ENCODE measurements around the gene BICC1.
"Not testable (repeated sequence)": the region's sequence is repeated elsewhere in the genome, so short reads cannot be mapped to it uniquely, and the experiment has no call there.

The BICC1 gene

DNA sequence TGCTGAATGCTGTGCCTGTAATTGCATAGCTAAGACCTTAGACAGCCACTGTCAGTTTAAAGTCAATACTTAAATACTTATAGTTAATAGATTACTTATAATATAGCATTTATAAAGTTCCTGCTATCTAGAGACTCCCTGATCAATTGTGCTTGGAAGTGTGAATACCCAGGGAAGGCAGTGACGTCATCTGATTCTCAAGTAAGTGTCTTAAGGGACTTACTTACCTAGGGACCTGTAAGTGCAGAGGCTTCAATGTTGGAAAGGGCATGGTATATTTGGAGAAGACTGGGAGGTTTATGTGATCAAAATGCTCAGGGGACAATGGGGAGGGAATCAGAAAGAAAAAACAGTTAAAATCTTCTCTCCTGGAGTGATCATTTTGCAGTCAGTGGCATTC lies 55.0 kb downstream of the BICC1 start:
- DNase-seq, result no peak

GRCh38 chr10:58568428-58568935 lies 55.8 kb downstream of the BICC1 start:
- no peak for DNase-seq

GRCh38 chr10:58570307-58570723 lies 57.6 kb downstream of the BICC1 start:
- no peak for DNase-seq

DNA sequence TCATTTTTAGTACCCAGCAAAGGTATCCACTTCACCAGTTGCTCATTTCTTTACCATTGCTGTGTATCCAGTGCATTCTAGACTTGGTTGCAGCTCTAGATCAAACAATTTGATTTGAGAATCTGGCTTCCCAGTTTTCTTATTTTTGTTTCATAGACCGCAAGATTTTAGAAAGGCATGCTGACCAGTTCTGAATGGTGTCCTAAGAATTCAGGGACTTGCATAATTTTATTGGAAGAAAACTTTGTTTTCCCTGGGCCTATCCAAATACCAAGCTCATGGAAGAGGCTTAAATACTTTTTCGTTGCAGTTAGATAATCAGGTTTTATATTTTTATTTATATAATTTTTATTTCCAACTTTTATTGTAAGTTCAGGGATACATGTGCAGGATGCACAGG lies 58.3 kb downstream of the BICC1 start:
- DNase-seq, result no peak

- no peak for DNase-seq
These were observed 60.5 kb downstream of the BICC1 start for GRCh38 chr10:58573144-58573543.

- no peak for DNase-seq
These were observed 61.4 kb downstream of the BICC1 start for GRCh38 chr10:58574058-58574457.

DNA sequence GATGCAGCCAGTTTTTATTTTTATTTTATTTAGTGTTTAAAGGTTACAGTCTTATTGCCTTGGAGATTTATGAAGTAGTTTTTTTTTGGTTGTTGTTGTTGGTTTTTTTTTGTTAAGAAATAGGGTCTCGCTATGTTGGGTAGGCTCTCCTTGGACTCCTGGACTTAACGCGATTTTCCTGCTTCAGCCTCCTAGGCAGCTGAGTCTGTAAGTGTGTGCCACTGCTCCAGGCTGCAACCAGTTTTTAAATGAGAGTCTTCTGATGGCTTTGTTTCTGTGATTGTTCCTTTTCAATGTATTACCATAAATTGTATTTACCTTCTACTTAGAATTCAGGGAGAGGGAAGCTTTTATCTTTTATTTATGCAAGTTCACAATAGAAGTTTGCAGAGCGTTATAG lies 62.8 kb downstream of the BICC1 start:
- no peak for DNase-seq

GRCh38 chr10:58576751-58577436 lies 64.2 kb downstream of the BICC1 start:
- no peak for DNase-seq

DNA sequence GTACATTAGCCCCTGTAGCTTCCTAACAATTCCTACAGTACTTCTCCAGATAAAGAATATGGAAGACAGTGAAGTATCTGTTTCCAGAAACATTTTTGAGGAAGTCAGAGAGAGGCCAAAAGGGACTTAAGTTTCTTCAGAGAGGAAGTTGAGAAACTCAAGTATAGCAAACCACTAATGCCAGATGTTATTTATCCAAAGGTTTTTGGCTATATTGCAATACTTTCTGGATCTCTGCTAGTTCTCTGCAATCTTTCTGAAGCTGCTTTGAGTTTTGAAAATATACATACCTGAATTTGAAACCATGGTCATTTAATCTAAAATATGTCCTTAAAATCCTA lies 64.7 kb downstream of the BICC1 start:
- no peak for DNase-seq

GRCh38 chr10:58578366-58578765 lies 65.7 kb downstream of the BICC1 start:
- DNase-seq, result no peak

DNA sequence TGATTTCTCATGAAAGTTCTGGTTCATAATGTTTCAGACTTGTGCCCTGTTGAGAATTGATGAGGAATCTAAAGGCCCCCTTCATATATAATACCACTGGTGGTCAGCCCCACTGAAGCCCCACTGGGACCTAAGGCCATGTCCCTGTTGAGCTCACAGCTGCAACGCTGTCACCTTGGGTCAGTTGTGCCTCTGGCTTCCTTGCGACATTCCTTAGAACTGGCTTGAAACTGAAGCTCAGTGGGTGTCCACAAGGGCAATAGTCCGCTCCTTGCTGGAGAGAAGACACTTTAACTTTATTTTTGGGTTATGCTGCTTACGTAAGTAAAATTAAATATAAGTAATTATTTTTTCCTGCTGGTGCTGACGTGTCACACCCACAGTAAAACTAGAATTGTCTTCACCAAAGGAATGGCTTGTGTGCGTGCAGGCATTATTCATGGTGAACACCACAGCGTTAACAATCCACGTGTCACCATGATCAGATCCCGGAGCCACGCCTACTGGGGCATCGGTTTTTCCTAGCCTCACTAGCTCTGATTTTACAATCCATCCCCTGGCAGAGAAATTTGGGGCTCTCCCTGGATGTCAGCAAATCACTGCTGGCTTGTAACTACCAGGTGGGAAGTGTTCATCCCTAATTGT lies 66.5 kb downstream of the BICC1 start:
- DNase-seq, result no peak

DNA sequence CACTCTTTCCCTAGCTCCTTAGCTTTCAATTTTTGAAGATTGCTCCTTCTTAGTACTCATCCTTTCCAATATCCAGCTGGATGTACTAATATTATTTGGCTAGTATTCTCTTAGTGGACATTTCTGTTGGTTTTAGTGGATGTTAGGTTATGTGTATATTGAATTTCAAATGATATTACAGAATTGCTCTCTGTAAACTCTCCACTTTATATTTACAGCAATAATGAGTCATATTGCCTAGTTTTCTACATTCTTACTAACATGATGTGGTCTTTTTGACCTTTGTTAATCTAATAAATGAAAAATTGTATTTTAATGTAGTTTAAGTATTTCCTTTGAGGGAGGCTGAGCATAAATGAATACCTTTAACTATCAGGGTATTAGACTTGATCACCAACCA lies 69.4 kb downstream of the BICC1 start:
- DNase-seq, result no peak

- DNase-seq, result no peak
These were observed 72.8 kb downstream of the BICC1 start for GRCh38 chr10:58585435-58585834.

DNA sequence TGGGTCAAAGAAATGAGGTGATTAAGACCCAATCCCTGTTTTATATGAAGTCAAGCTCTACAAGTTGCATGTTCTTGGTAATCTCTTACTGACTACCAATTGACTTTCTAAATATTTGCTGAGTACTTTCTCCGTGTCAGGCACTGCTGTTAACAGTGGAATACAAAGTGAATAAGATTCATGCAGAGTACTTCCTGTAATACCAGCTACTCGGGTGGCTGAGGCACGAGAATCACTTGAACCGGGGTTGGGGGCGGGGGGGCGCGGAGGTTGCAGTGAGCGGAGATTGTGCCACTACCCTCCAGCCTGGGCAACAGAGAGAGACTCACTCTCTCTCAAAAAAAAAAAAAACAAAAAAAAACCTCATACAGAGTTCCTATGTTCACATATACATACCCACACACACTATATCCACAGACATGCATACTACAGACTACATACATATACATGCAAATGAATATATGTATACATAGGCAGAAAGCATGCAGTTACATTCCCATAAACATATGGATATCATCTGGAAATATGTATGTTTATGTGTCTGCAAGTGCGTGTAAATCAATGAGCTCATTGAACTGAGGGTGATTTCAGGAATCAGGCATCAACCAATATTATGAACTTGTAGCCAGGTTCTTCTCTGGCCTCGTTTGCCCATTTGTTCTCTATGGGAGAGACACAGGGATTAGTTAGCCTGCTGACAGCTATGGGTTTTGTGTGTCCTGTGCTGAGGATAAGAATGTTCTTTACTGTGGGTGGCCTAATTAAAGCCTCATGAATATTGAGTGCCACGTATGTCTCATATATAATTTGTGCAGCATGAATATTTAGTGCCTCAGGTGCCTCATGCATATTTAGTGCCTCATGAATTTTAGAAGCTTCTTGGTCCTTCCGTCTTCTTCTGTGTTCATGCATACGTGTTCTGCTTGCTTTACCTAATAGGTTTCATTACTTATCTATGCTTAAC lies 73.9 kb downstream of the BICC1 start:
- no peak for DNase-seq

DNA sequence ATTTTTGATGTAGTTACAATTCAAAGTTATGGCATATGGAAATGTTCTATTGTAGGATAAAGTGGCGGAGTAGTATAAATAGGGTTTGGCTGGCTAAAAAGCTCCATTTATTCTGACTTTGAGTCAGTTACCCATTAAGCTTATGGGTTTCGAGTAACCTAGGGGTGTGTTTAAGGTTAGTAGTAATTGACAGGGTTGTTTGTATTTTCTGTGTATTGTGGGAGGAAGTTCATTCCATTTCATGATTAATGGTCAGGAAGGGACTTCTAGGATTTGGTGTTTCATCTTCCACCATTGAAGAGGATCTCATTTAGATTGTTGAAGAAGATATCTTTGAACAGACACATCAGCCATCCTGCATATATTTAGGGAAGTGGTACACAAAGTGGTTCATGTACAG lies 75.0 kb downstream of the BICC1 start:
- no peak for DNase-seq

DNA sequence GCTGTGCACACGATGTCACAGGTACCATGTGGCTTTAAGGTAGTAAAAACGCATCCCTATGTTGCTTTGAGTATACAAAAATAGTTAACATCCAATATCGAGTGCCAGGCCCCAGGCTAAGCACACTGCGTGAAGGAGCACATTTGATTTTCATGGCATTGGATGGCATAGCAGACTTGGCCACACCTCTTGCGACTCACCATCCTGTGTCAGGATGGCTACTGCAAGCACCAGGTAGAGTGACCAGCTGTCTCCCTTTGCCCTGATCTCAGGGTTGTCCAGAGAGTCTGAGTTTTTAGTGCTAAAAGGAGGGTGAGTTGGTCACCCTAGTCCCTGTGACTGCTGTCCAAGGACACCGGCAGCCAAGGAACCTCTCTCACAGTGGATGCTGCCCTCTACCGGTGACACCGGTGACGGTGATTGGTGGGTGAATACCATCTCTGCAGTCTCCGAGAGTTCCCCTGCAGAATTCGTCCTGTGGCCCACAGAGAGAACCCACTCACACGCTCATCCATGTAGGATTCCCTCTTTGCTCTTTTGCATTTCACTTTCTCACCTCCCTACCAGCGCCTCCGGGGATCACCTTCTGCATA lies 76.1 kb downstream of the BICC1 start:
- no peak for DNase-seq

GRCh38 chr10:58590152-58590840 lies 77.6 kb downstream of the BICC1 start:
- no peak for DNase-seq

DNA sequence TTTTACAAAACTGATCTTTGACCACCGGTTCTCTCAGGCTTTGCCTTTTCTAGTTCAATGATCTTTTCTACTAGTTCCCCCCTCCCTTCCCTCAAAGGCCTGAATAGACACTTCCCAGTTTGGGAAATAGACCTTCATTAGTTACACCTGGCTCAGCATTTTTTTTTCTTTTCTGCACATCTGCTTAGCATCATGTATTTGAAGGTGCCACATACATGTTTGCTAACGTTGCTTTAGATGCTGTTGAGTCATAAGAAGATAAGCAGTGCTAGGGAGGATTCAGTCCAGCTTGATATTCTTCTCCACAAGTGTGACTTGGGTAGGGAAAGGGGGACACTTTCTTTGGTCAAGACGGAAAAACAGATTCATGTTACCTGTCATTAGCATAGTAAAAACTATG lies 78.3 kb downstream of the BICC1 start:
- DNase-seq, result no peak

DNA sequence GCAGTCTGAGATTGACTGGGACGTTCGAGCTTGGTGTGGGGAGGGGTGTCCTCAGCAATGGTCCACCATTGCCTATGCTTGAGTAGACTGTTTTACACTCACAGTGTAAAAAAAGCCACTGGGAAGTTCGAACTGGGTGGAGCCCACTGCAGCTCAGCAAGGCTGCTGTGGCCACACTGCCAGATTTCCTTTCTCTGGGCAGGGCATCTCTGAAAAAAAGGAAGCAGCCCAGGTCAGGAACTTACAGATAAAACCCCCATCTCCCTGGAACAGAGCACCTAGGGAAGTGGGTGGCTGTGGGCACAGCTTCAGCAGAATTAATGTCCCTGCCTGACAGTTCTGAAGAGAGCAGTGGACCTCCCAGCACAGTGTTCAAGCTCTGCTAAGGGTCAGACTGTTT lies 80.3 kb downstream of the BICC1 start:
- DNase-seq, result no peak

GRCh38 chr10:58597211-58597610 lies 84.5 kb downstream of the BICC1 start:
- not testable (repeated sequence) for DNase-seq

- DNase-seq, result no peak
These were observed 87.4 kb downstream of the BICC1 start for GRCh38 chr10:58599927-58600553.

DNA sequence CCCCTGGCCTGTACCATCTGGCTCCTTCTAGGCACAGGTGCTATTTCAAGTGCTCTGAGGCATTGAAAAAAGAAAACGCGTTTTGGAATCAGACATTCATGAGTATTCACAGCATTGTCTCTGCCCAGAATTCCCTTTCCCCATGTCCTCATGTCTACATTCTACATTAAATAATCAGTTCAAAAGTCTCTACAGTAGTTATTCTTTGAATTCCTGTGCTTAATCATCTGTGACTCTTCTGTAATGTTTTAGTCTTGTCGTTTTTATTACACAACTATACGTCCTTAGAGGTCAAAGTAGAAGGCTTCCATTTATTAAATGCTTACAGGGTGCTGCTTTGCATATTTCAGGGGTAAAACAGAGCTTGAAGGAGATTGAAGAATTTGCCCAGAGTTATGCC lies 95.7 kb downstream of the BICC1 start:
- DNase-seq, result no peak
